Prostate gland (tissue), 2 donors: Measurements from ENCODE around the gene SLC39A11.

Experiments
- POLR2A ChIP-seq: fragments of 450-650 bp; IDR thresholded peaks from one replicate; pipeline ENCODE4 v1.6.1; 2016; ENCODE audit warnings: antibody characterized with exemption, mild to moderate bottlenecking
- TF ChIP-seq, protein P1 (sequence below), 4 experiments: fragments of 200-600 bp in 2 of 4; fragments of 450-650 bp in 2 of 4; sonication (generic) in 2 of 4; IDR thresholded peaks; 1 replicate in 3 of 4; 2 replicates in 1 of 4; pipeline ENCODE4 v1.5.1; 2016 to 2019; ENCODE audit warnings: antibody characterized with exemption in 4 of 4, mild to moderate bottlenecking in 2 of 4, moderate library complexity in 2 of 4

DNA sequence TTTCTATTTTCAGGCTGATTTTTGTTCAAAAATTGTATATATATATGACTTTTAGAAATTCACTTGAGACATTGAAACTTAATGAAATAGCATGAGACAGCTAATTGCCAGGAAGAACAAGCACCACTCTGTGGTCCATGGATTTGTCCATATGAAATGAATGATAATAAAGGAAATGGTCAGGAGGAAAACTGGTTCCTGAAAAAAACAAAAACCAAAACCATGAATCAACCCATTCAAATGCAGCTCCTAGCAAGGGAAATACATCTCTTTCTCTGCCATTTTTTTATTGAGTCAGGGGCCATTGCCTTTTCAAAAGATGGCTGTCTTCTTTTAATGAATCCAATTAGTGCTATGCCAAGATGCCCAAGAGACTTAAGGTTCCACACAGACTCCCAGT is 230.7 kb downstream of the SLC39A11 start:
- TF ChIP-seq, protein P1, sequence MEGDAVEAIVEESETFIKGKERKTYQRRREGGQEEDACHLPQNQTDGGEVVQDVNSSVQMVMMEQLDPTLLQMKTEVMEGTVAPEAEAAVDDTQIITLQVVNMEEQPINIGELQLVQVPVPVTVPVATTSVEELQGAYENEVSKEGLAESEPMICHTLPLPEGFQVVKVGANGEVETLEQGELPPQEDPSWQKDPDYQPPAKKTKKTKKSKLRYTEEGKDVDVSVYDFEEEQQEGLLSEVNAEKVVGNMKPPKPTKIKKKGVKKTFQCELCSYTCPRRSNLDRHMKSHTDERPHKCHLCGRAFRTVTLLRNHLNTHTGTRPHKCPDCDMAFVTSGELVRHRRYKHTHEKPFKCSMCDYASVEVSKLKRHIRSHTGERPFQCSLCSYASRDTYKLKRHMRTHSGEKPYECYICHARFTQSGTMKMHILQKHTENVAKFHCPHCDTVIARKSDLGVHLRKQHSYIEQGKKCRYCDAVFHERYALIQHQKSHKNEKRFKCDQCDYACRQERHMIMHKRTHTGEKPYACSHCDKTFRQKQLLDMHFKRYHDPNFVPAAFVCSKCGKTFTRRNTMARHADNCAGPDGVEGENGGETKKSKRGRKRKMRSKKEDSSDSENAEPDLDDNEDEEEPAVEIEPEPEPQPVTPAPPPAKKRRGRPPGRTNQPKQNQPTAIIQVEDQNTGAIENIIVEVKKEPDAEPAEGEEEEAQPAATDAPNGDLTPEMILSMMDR (IDR thresholded peaks at IDR 0.05) = no peak
- no peak for TF ChIP-seq POLR2A
